ENCODE measurements around the gene ECHDC3. TPM values are rescaled to one million over a fixed set of nuclear protein-coding genes. Genes with fewer than 3 reads are reported as not detected.
A peak's percentile ranks its signal among the peaks of the same experiment; 100 is the strongest.
"Not testable (repeated sequence)": the region's sequence is repeated elsewhere in the genome, so short reads cannot be mapped to it uniquely, and the experiment has no call there.

ECHDC3 gene
- total RNA-seq, 2 donors from 2014 or later: 1.3 to 2.0 TPM

- H3K27me3 Mint-ChIP-seq: peaks cover 8 to 44% of the 10 kb centered on the region in 2 donors
- peaks cover 5% of the 10 kb centered on the region in 2 donors for H3K4me1 Mint-ChIP-seq (ENCODE audit: low read depth in 2 of 2)
- DNase-seq (ENCODE audit: low spot score) (peak; percentile 18), ATAC-seq (no peak)
- H3K4me3 Mint-ChIP-seq: no peak overlapping the region
- H3K9me3 Mint-ChIP-seq: no peaks in the 10 kb centered on the region
- no peak overlapping the region for H3K27ac Mint-ChIP-seq
- H3K36me3 Mint-ChIP-seq: no peaks in the 10 kb centered on the region
Measured at GRCh38 chr10:11724938-11725776, 17.0 kb upstream of the ECHDC3 start.

- H3K4me3 Mint-ChIP-seq: no peak overlapping the region
- peaks cover 5% of the 10 kb centered on the region in 2 donors for H3K4me1 Mint-ChIP-seq (ENCODE audit: low read depth in 2 of 2)
- no peaks in the 10 kb centered on the region for H3K36me3 Mint-ChIP-seq
- H3K27me3 Mint-ChIP-seq: peaks cover 8 to 37% of the 10 kb centered on the region in 2 donors
- no peak overlapping the region for H3K27ac Mint-ChIP-seq
- DNase-seq (ENCODE audit: low spot score): no peak
- H3K9me3 Mint-ChIP-seq: no peaks in the 10 kb centered on the region
- no peak for ATAC-seq
Measured at GRCh38 chr10:11725912-11726311, 16.3 kb upstream of the ECHDC3 start.

GRCh38 chr10:11727563-11727962 lies 14.6 kb upstream of the ECHDC3 start:
- Mint-ChIP-seq H3K27me3 (peaks cover 5 to 20% of the 10 kb centered on the region in 2 donors), H3K4me1 (ENCODE audit: low read depth in 2 of 2) (peaks cover 5% of the 10 kb centered on the region in 2 donors), H3K27ac (no peak overlapping the region), H3K9me3 (no peaks in the 10 kb centered on the region), H3K4me3 (no peak overlapping the region), H3K36me3 (no peaks in the 10 kb centered on the region)
- no peak for DNase-seq (ENCODE audit: low spot score)
- no peak for ATAC-seq

GRCh38 chr10:11728353-11728752 lies 13.8 kb upstream of the ECHDC3 start:
- no peak for ATAC-seq
- DNase-seq (ENCODE audit: low spot score): no peak
- no peak overlapping the region for H3K4me3 Mint-ChIP-seq
- H3K9me3 Mint-ChIP-seq: no peaks in the 10 kb centered on the region
- H3K4me1 Mint-ChIP-seq (ENCODE audit: low read depth in 2 of 2): peaks cover 5% of the 10 kb centered on the region in 2 donors
- no peak overlapping the region for H3K27ac Mint-ChIP-seq
- peaks cover 5 to 20% of the 10 kb centered on the region in 2 donors for H3K27me3 Mint-ChIP-seq
- H3K36me3 Mint-ChIP-seq: no peaks in the 10 kb centered on the region

- Mint-ChIP-seq H3K27me3 (peaks cover 5 to 19% of the 10 kb centered on the region in 2 donors), H3K4me3 (no peak overlapping the region), H3K4me1 (ENCODE audit: low read depth in 2 of 2) (peaks cover 5% of the 10 kb centered on the region in 2 donors), H3K9me3 (no peaks in the 10 kb centered on the region), H3K27ac (no peak overlapping the region), H3K36me3 (no peaks in the 10 kb centered on the region)
- ATAC-seq: peak; percentile 49 to 64
- DNase-seq (ENCODE audit: low spot score): no peak
Measured at GRCh38 chr10:11729790-11730315, 12.3 kb upstream of the ECHDC3 start.

GRCh38 chr10:11730779-11731178 lies 11.4 kb upstream of the ECHDC3 start:
- no peak for DNase-seq (ENCODE audit: low spot score)
- Mint-ChIP-seq H3K27ac (no peak overlapping the region), H3K36me3 (no peaks in the 10 kb centered on the region), H3K9me3 (no peaks in the 10 kb centered on the region), H3K4me1 (ENCODE audit: low read depth in 2 of 2) (no peaks in the 10 kb centered on the region), H3K27me3 (peaks cover 0 to 10% of the 10 kb centered on the region in 2 donors), H3K4me3 (no peak overlapping the region)
- ATAC-seq: peak in 1 of 2 donors; percentile 24

- not testable (repeated sequence) for H3K36me3 Mint-ChIP-seq; DNase-seq (ENCODE audit: low spot score); ATAC-seq; H3K27ac Mint-ChIP-seq; H3K4me3 Mint-ChIP-seq; H3K9me3 Mint-ChIP-seq
- H3K27me3 Mint-ChIP-seq: peaks cover 15 to 31% of the 10 kb centered on the region in 2 donors
- peaks cover 0 to 15% of the 10 kb centered on the region in 2 donors for H3K4me1 Mint-ChIP-seq (ENCODE audit: low read depth in 2 of 2)
Measured at GRCh38 chr10:11736767-11737166, 5.4 kb upstream of the ECHDC3 start.

GRCh38 chr10:11737258-11738032 lies 4.7 kb upstream of the ECHDC3 start:
- DNase-seq (ENCODE audit: low spot score); ATAC-seq; H3K27ac Mint-ChIP-seq; H3K4me3 Mint-ChIP-seq; H3K9me3 Mint-ChIP-seq; H3K36me3 Mint-ChIP-seq: not testable (repeated sequence)
- peaks cover 0 to 15% of the 10 kb centered on the region in 2 donors for H3K4me1 Mint-ChIP-seq (ENCODE audit: low read depth in 2 of 2)
- peaks cover 15 to 32% of the 10 kb centered on the region in 2 donors for H3K27me3 Mint-ChIP-seq

GRCh38 chr10:11740907-11741306 lies 1.3 kb upstream of the ECHDC3 start:
- Mint-ChIP-seq H3K27ac (no peak overlapping the region), H3K9me3 (no peaks in the 10 kb centered on the region), H3K4me3 (no peak overlapping the region), H3K4me1 (ENCODE audit: low read depth in 2 of 2) (peaks cover 0 to 18% of the 10 kb centered on the region in 2 donors), H3K27me3 (peaks cover 15 to 42% of the 10 kb centered on the region in 2 donors), H3K36me3 (no peaks in the 10 kb centered on the region)
- DNase-seq (ENCODE audit: low spot score): no peak
- no peak for ATAC-seq

GRCh38 chr10:11741608-11742007 lies 574 bp upstream of the ECHDC3 start:
- no peak for ATAC-seq
- peaks cover 15 to 42% of the 10 kb centered on the region in 2 donors for H3K27me3 Mint-ChIP-seq
- no peaks in the 10 kb centered on the region for H3K36me3 Mint-ChIP-seq
- H3K4me3 Mint-ChIP-seq: peak overlapping the region; percentile 43
- peaks cover 0 to 18% of the 10 kb centered on the region in 2 donors for H3K4me1 Mint-ChIP-seq (ENCODE audit: low read depth in 2 of 2)
- H3K9me3 Mint-ChIP-seq: no peaks in the 10 kb centered on the region
- no peak overlapping the region for H3K27ac Mint-ChIP-seq
- DNase-seq (ENCODE audit: low spot score): no peak

- ATAC-seq (peak in 1 of 2 donors; percentile 2), DNase-seq (ENCODE audit: low spot score) (no peak)
- Mint-ChIP-seq H3K27ac (no peak overlapping the region), H3K27me3 (peaks cover 13 to 38% of the 10 kb centered on the region in 2 donors), H3K4me1 (ENCODE audit: low read depth in 2 of 2) (peaks cover 0 to 11% of the 10 kb centered on the region in 2 donors), H3K9me3 (no peaks in the 10 kb centered on the region), H3K4me3 (no peak overlapping the region), H3K36me3 (no peaks in the 10 kb centered on the region)
Measured at GRCh38 chr10:11742779-11743298, 657 bp downstream of the ECHDC3 start.

GRCh38 chr10:11743461-11744338 lies 1.5 kb downstream of the ECHDC3 start:
- ATAC-seq: no peak

GRCh38 chr10:11745045-11745444 lies 2.9 kb downstream of the ECHDC3 start:
- ATAC-seq (no peak), DNase-seq (ENCODE audit: low spot score) (no peak)
- Mint-ChIP-seq H3K4me3 (no peak overlapping the region), H3K27me3 (peaks cover 7 to 24% of the 10 kb centered on the region in 2 donors), H3K27ac (no peak overlapping the region), H3K9me3 (no peaks in the 10 kb centered on the region), H3K36me3 (no peaks in the 10 kb centered on the region), H3K4me1 (ENCODE audit: low read depth in 2 of 2) (peaks cover 0 to 9% of the 10 kb centered on the region in 2 donors)

More at GRCh38 chr10:11743461-11744338, 1.5 kb downstream of the ECHDC3 start:
- no peaks in the 10 kb centered on the region for H3K36me3 Mint-ChIP-seq
- peaks cover 0 to 9% of the 10 kb centered on the region in 2 donors for H3K4me1 Mint-ChIP-seq (ENCODE audit: low read depth in 2 of 2)
- no peaks in the 10 kb centered on the region for H3K9me3 Mint-ChIP-seq
- no peak overlapping the region for H3K27ac Mint-ChIP-seq
- peak overlapping the region; percentile 34 for H3K4me3 Mint-ChIP-seq
- H3K27me3 Mint-ChIP-seq: peaks cover 11 to 30% of the 10 kb centered on the region in 2 donors
- no peak for DNase-seq (ENCODE audit: low spot score)
